Memory B cell (primary cell): Measurements from ENCODE around the gene RNPEPL1.

Source experiments
- ATAC-seq: fragments of 150-1000 bp; cut with Tn5 transposase; 2 replicates; pipeline ENCODE4 v1.10.0; 2021; ENCODE audit warnings: low read depth, mild to moderate bottlenecking, moderate library complexity
- DNase-seq, 2 donors: peaks; one replicate each; pipeline ENCODE4 v3.0.0; 2022; ENCODE audit warnings: low spot score in 2 of 2
- H3K27ac Mint-ChIP-seq: one replicate; pipeline ENCODE4 v1.8.0; 2022; ENCODE audit warnings: mild to moderate bottlenecking, moderate library complexity, mixed read lengths
- H3K27me3 Mint-ChIP-seq: one replicate; pipeline ENCODE4 v1.8.0; 2022; ENCODE audit warnings: mixed read lengths
- H3K36me3 Mint-ChIP-seq: one replicate; pipeline ENCODE4 v1.8.0; 2022; ENCODE audit warnings: mild to moderate bottlenecking, mixed read lengths
- H3K4me1 Mint-ChIP-seq: one replicate; pipeline ENCODE4 v1.8.0; 2022; ENCODE audit warnings: mixed read lengths
- H3K4me3 Mint-ChIP-seq: one replicate; pipeline ENCODE4 v1.8.0; 2022; ENCODE audit warnings: mild to moderate bottlenecking, moderate library complexity, mixed read lengths
- H3K9me3 Mint-ChIP-seq: one replicate; pipeline ENCODE4 v1.8.0; 2022; ENCODE audit warnings: mixed read lengths

RNPEPL1 gene

GRCh38 chr2:240583774-240584173, 15.5 kb downstream of the RNPEPL1 start:
- peaks cover 10% of the 10 kb centered on the region for H3K36me3 Mint-ChIP-seq

GRCh38 chr2:240584486-240585031, 16.3 kb downstream of the RNPEPL1 start:
- H3K4me3 Mint-ChIP-seq: peak overlapping the region; percentile 89
- H3K27ac Mint-ChIP-seq: peak overlapping the region; percentile 93
- peaks cover 10% of the 10 kb centered on the region for H3K36me3 Mint-ChIP-seq
- DNase-seq (peak; percentile 25 to 48), ATAC-seq (peak; percentile 16)
- no peaks in the 10 kb centered on the region for H3K27me3 Mint-ChIP-seq
- H3K9me3 Mint-ChIP-seq: peaks cover 1% of the 10 kb centered on the region
- peaks cover 41% of the 10 kb centered on the region for H3K4me1 Mint-ChIP-seq

More at GRCh38 chr2:240583774-240584173, 15.5 kb downstream of the RNPEPL1 start:
- peaks cover 46% of the 10 kb centered on the region for H3K4me1 Mint-ChIP-seq
- no peak overlapping the region for H3K4me3 Mint-ChIP-seq
- ATAC-seq (no peak), DNase-seq (no peak)
- peaks cover 1% of the 10 kb centered on the region for H3K9me3 Mint-ChIP-seq
- peak overlapping the region; percentile 93 for H3K27ac Mint-ChIP-seq
- no peaks in the 10 kb centered on the region for H3K27me3 Mint-ChIP-seq

GRCh38 chr2:240585101-240585500, 16.8 kb downstream of the RNPEPL1 start:
- H3K4me1 Mint-ChIP-seq: peaks cover 36% of the 10 kb centered on the region
- ATAC-seq: peak; percentile 31
- peaks cover 10% of the 10 kb centered on the region for H3K36me3 Mint-ChIP-seq
- peaks cover 1% of the 10 kb centered on the region for H3K9me3 Mint-ChIP-seq
- DNase-seq: peak; percentile 25 to 46
- H3K4me3 Mint-ChIP-seq: peak overlapping the region; percentile 89
- H3K27me3 Mint-ChIP-seq: no peaks in the 10 kb centered on the region
- H3K27ac Mint-ChIP-seq: peak overlapping the region; percentile 93

GRCh38 chr2:240585681-240586197, 17.5 kb downstream of the RNPEPL1 start:
- H3K27me3 Mint-ChIP-seq: no peaks in the 10 kb centered on the region
- H3K27ac Mint-ChIP-seq: peak overlapping the region; percentile 93
- peak overlapping the region; percentile 89 for H3K4me3 Mint-ChIP-seq
- H3K4me1 Mint-ChIP-seq: peaks cover 30% of the 10 kb centered on the region
- DNase-seq (peak in 1 of 2 donors; percentile 31), ATAC-seq (no peak)
- peaks cover 7% of the 10 kb centered on the region for H3K36me3 Mint-ChIP-seq
- H3K9me3 Mint-ChIP-seq: peaks cover 1% of the 10 kb centered on the region

- peaks cover 1% of the 10 kb centered on the region for H3K9me3 Mint-ChIP-seq
- H3K27me3 Mint-ChIP-seq: no peaks in the 10 kb centered on the region
- H3K27ac Mint-ChIP-seq: peak within 1 kb of the TSS; percentile 93
- H3K4me1 Mint-ChIP-seq: peaks cover 30% of the 10 kb centered on the region
- DNase-seq (peak; percentile 93 to 95), ATAC-seq (peak; percentile 78)
- peak within 1 kb of the TSS; percentile 89 for H3K4me3 Mint-ChIP-seq
- peaks cover 4% of the 10 kb centered on the region for H3K36me3 Mint-ChIP-seq
Measured at GRCh38 chr2:240586198-240586918, 18.1 kb downstream of the RNPEPL1 start, which contains the start of gene CAPN10. CAPN10 (plus strand) TSS chr2:240586734; CDS start chr2:240586912, 178 bp downstream.

GRCh38 chr2:240586919-240587800, 18.9 kb downstream of the RNPEPL1 start:
- no peaks in the 10 kb centered on the region for H3K36me3 Mint-ChIP-seq
- no peak overlapping the region for H3K27ac Mint-ChIP-seq
- DNase-seq: no peak
- no peaks in the 10 kb centered on the region for H3K9me3 Mint-ChIP-seq
- no peaks in the 10 kb centered on the region for H3K27me3 Mint-ChIP-seq
- peak overlapping the region; percentile 89 for H3K4me3 Mint-ChIP-seq
- peaks cover 30% of the 10 kb centered on the region for H3K4me1 Mint-ChIP-seq
- ATAC-seq: peak; percentile 8

- DNase-seq (no peak), ATAC-seq (no peak)
- peaks cover 30% of the 10 kb centered on the region for H3K4me1 Mint-ChIP-seq
- peak overlapping the region; percentile 89 for H3K4me3 Mint-ChIP-seq
- H3K36me3 Mint-ChIP-seq: no peaks in the 10 kb centered on the region
- H3K27ac Mint-ChIP-seq: no peak overlapping the region
- H3K27me3 Mint-ChIP-seq: no peaks in the 10 kb centered on the region
- no peaks in the 10 kb centered on the region for H3K9me3 Mint-ChIP-seq
Measured at GRCh38 chr2:240588006-240588655, 19.8 kb downstream of the RNPEPL1 start.

GRCh38 chr2:240588669-240589068, 20.4 kb downstream of the RNPEPL1 start:
- Mint-ChIP-seq H3K36me3 (no peaks in the 10 kb centered on the region), H3K4me3 (no peak overlapping the region), H3K27ac (no peak overlapping the region), H3K27me3 (no peaks in the 10 kb centered on the region), H3K4me1 (peaks cover 30% of the 10 kb centered on the region), H3K9me3 (no peaks in the 10 kb centered on the region)
- DNase-seq: no peak
- no peak for ATAC-seq

- DNase-seq (no peak), ATAC-seq (no peak)
- Mint-ChIP-seq H3K27ac (no peak overlapping the region), H3K4me3 (no peak overlapping the region), H3K27me3 (no peaks in the 10 kb centered on the region), H3K4me1 (peaks cover 30% of the 10 kb centered on the region), H3K9me3 (no peaks in the 10 kb centered on the region), H3K36me3 (no peaks in the 10 kb centered on the region)
Measured at GRCh38 chr2:240589375-240589774, 21.1 kb downstream of the RNPEPL1 start.

GRCh38 chr2:240589850-240590525, 21.7 kb downstream of the RNPEPL1 start:
- no peaks in the 10 kb centered on the region for H3K9me3 Mint-ChIP-seq
- ATAC-seq (no peak), DNase-seq (no peak)
- H3K36me3 Mint-ChIP-seq: no peaks in the 10 kb centered on the region
- H3K4me1 Mint-ChIP-seq: peaks cover 23% of the 10 kb centered on the region
- no peak overlapping the region for H3K4me3 Mint-ChIP-seq
- no peak overlapping the region for H3K27ac Mint-ChIP-seq
- H3K27me3 Mint-ChIP-seq: no peaks in the 10 kb centered on the region

- no peak for DNase-seq
- Mint-ChIP-seq H3K4me1 (peaks cover 18% of the 10 kb centered on the region), H3K9me3 (no peaks in the 10 kb centered on the region), H3K4me3 (no peak overlapping the region), H3K36me3 (no peaks in the 10 kb centered on the region), H3K27ac (no peak overlapping the region), H3K27me3 (no peaks in the 10 kb centered on the region)
- no peak for ATAC-seq
Measured at GRCh38 chr2:240590681-240591111, 22.4 kb downstream of the RNPEPL1 start.

- H3K27ac Mint-ChIP-seq: no peak overlapping the region
- DNase-seq (no peak), ATAC-seq (no peak)
- no peak overlapping the region for H3K4me3 Mint-ChIP-seq
- H3K36me3 Mint-ChIP-seq: no peaks in the 10 kb centered on the region
- H3K9me3 Mint-ChIP-seq: no peaks in the 10 kb centered on the region
- H3K4me1 Mint-ChIP-seq: peaks cover 16% of the 10 kb centered on the region
- no peaks in the 10 kb centered on the region for H3K27me3 Mint-ChIP-seq
Measured at GRCh38 chr2:240591226-240591625, 22.9 kb downstream of the RNPEPL1 start.

GRCh38 chr2:240591784-240592183, 23.5 kb downstream of the RNPEPL1 start:
- DNase-seq (no peak), ATAC-seq (no peak)
- Mint-ChIP-seq H3K9me3 (no peaks in the 10 kb centered on the region), H3K4me1 (peaks cover 16% of the 10 kb centered on the region), H3K4me3 (no peak overlapping the region), H3K27ac (no peak overlapping the region), H3K36me3 (no peaks in the 10 kb centered on the region), H3K27me3 (no peaks in the 10 kb centered on the region)
